ENCODE results near the gene TXNL4A.

The TXNL4A gene

DNA sequence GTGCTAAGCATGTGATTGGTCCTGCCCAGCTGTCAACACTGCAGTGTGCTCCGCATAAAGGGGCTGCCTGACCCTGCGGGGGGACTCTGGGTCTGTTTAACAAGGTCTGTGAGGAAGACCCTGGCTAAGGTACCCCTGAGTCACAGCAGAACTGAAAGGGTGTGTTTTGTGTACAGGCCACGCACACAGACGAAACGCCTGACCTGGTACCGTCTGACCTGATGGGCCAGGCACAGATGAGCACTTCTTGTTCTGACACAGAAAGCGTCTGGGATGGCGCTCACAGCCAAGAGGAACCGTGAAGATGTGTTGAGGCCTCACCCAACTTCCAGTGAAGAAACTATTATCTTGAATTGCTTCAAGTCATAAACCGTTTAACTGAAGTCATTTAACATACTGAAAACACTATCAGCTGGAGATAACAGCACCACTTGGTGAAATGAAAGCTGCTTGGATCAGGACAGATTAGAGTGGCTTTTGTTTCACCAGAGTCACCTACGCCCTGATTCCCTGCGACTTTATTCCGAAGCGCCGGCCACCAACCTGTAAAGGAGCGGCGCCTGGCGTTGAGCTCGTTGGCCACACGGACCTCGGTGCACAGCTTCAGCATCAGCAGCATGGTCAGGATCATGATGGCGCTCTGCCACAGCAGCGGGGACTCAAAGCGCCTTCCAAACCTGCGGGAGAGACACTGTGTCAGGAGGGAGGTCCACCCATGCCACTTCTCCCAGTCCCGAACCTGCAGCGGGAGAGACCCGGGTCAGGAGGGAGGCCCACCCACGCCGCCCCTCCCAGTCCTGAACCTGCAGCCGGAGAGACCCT, 45.4 kb downstream of the TXNL4A start (continued):
- TF ChIP-seq, protein P1, sequence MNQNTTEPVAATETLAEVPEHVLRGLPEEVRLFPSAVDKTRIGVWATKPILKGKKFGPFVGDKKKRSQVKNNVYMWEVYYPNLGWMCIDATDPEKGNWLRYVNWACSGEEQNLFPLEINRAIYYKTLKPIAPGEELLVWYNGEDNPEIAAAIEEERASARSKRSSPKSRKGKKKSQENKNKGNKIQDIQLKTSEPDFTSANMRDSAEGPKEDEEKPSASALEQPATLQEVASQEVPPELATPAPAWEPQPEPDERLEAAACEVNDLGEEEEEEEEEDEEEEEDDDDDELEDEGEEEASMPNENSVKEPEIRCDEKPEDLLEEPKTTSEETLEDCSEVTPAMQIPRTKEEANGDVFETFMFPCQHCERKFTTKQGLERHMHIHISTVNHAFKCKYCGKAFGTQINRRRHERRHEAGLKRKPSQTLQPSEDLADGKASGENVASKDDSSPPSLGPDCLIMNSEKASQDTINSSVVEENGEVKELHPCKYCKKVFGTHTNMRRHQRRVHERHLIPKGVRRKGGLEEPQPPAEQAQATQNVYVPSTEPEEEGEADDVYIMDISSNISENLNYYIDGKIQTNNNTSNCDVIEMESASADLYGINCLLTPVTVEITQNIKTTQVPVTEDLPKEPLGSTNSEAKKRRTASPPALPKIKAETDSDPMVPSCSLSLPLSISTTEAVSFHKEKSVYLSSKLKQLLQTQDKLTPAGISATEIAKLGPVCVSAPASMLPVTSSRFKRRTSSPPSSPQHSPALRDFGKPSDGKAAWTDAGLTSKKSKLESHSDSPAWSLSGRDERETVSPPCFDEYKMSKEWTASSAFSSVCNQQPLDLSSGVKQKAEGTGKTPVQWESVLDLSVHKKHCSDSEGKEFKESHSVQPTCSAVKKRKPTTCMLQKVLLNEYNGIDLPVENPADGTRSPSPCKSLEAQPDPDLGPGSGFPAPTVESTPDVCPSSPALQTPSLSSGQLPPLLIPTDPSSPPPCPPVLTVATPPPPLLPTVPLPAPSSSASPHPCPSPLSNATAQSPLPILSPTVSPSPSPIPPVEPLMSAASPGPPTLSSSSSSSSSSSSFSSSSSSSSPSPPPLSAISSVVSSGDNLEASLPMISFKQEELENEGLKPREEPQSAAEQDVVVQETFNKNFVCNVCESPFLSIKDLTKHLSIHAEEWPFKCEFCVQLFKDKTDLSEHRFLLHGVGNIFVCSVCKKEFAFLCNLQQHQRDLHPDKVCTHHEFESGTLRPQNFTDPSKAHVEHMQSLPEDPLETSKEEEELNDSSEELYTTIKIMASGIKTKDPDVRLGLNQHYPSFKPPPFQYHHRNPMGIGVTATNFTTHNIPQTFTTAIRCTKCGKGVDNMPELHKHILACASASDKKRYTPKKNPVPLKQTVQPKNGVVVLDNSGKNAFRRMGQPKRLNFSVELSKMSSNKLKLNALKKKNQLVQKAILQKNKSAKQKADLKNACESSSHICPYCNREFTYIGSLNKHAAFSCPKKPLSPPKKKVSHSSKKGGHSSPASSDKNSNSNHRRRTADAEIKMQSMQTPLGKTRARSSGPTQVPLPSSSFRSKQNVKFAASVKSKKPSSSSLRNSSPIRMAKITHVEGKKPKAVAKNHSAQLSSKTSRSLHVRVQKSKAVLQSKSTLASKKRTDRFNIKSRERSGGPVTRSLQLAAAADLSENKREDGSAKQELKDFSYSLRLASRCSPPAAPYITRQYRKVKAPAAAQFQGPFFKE (tag by site-specific recombination; IDR thresholded peaks at IDR 0.05; ENCODE audit: borderline replicate concordance) = no peak
- TF ChIP-seq PRDM4 (tag by site-specific recombination; IDR thresholded peaks at IDR 0.05) = peak; percentile 45; the same call in 1 of the 2 replicates
- no peak for TF ChIP-seq ZNF16 (tag by site-specific recombination; IDR thresholded peaks at IDR 0.05; ENCODE audit: low read depth)
- TF ChIP-seq HOXD13 (CRISPR knock-in tag; IDR thresholded peaks at IDR 0.05; ENCODE audit: borderline replicate concordance) = no peak
- TF ChIP-seq RBAK (tag by site-specific recombination; IDR thresholded peaks at IDR 0.05) = no peak
- TF ChIP-seq REPIN1 (tag by site-specific recombination; IDR thresholded peaks at IDR 0.05; ENCODE audit: low read depth) = no peak
- TF ChIP-seq ZNF274 (IDR thresholded peaks at IDR 0.05; ENCODE audit: low read length) = no peak
- TF ChIP-seq ZNF274 (tag by site-specific recombination; IDR thresholded peaks at IDR 0.05; ENCODE audit: borderline replicate concordance) = no peak
- 0 out of 2 replicates have a peak, but pooled peaks have one; percentile 12 for TF ChIP-seq ZNF600 (tag by site-specific recombination; IDR thresholded peaks at IDR 0.05)
- TF ChIP-seq SP7 (tag by site-specific recombination; IDR thresholded peaks at IDR 0.05) = no peak
- TF ChIP-seq KLF9 (tag by site-specific recombination; IDR thresholded peaks at IDR 0.05; ENCODE audit: low read depth) = no peak
- TF ChIP-seq FEZF1 (tag by site-specific recombination; IDR thresholded peaks at IDR 0.05) = peak; percentile 40; the same call in 1 of the 2 replicates
- TF ChIP-seq ZNF843 (tag by site-specific recombination; IDR thresholded peaks at IDR 0.05) = 0 out of 2 replicates have a peak, but pooled peaks have one; percentile 25
- peak; percentile 52 for TF ChIP-seq PRDM6 (tag by site-specific recombination; IDR thresholded peaks at IDR 0.05)
- no peak for TF ChIP-seq ZNF777 (tag by site-specific recombination; IDR thresholded peaks at IDR 0.05; ENCODE audit: borderline replicate concordance)
- TF ChIP-seq ZNF560 (tag by site-specific recombination; IDR thresholded peaks at IDR 0.05; ENCODE audit: borderline replicate concordance) = no peak
- no peak for TF ChIP-seq ZNF704 (tag by site-specific recombination; IDR thresholded peaks at IDR 0.05)
- TF ChIP-seq ZNF223 (tag by site-specific recombination; IDR thresholded peaks at IDR 0.05) = no peak
- no peak for TF ChIP-seq OVOL3 (tag by site-specific recombination; IDR thresholded peaks at IDR 0.05)
- no peak for TF ChIP-seq ZNF140 (tag by site-specific recombination; IDR thresholded peaks at IDR 0.05)
- peak; percentile 59 for TF ChIP-seq KLF1 (tag by site-specific recombination; IDR thresholded peaks at IDR 0.05)
- TF ChIP-seq ZNF776 (tag by site-specific recombination; IDR thresholded peaks at IDR 0.05; ENCODE audit: borderline replicate concordance) = no peak
- no peak for TF ChIP-seq ZNF121 (tag by site-specific recombination; IDR thresholded peaks at IDR 0.05)
- no peak for TF ChIP-seq ZNF76 (tag by site-specific recombination; IDR thresholded peaks at IDR 0.05; ENCODE audit: borderline replicate concordance, low read depth)
- TF ChIP-seq, protein P2, sequence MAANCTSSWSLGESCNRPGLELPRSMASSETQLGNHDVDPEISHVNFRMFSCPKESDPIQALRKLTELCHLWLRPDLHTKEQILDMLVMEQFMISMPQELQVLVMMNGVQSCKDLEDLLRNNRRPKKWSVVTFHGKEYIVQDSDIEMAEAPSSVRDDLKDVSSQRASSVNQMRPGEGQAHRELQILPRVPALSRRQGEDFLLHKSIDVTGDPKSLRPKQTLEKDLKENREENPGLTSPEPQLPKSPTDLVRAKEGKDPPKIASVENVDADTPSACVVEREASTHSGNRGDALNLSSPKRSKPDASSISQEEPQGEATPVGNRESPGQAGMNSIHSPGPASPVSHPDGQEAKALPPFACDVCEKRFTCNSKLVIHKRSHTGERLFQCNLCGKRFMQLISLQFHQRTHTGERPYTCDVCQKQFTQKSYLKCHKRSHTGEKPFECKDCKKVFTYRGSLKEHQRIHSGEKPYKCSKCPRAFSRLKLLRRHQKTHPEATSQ (tag by site-specific recombination; IDR thresholded peaks at IDR 0.05) = no peak
- TF ChIP-seq ZNF202 (tag by site-specific recombination; IDR thresholded peaks at IDR 0.05; ENCODE audit: borderline replicate concordance) = no peak
- no peak for TF ChIP-seq ZNF521 (tag by site-specific recombination; IDR thresholded peaks at IDR 0.05)

All from HEK293 (cell line).